Measurements from ENCODE around the gene PRDX6.
"Not testable (repeated sequence)": the region's sequence is repeated elsewhere in the genome, so short reads cannot be mapped to it uniquely, and the experiment has no call there.

The PRDX6 gene

GRCh38 chr1:173448945-173449344 is 28.2 kb upstream of the PRDX6 start:
- no peak for DNase-seq (ENCODE audit: insufficient read length, low spot score)
- TF ChIP-seq, protein P1, sequence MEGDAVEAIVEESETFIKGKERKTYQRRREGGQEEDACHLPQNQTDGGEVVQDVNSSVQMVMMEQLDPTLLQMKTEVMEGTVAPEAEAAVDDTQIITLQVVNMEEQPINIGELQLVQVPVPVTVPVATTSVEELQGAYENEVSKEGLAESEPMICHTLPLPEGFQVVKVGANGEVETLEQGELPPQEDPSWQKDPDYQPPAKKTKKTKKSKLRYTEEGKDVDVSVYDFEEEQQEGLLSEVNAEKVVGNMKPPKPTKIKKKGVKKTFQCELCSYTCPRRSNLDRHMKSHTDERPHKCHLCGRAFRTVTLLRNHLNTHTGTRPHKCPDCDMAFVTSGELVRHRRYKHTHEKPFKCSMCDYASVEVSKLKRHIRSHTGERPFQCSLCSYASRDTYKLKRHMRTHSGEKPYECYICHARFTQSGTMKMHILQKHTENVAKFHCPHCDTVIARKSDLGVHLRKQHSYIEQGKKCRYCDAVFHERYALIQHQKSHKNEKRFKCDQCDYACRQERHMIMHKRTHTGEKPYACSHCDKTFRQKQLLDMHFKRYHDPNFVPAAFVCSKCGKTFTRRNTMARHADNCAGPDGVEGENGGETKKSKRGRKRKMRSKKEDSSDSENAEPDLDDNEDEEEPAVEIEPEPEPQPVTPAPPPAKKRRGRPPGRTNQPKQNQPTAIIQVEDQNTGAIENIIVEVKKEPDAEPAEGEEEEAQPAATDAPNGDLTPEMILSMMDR (IDR thresholded peaks at IDR 0.05; ENCODE audit: insufficient read depth, missing control alignments): no peak
- FAIRE-seq: no peak

- no peak for FAIRE-seq
- TF ChIP-seq, protein P1 (IDR thresholded peaks at IDR 0.05; ENCODE audit: insufficient read depth, missing control alignments): no peak
- no peak for DNase-seq (ENCODE audit: insufficient read length, low spot score)
Measured at GRCh38 chr1:173451981-173452380, 25.2 kb upstream of the PRDX6 start.

DNA sequence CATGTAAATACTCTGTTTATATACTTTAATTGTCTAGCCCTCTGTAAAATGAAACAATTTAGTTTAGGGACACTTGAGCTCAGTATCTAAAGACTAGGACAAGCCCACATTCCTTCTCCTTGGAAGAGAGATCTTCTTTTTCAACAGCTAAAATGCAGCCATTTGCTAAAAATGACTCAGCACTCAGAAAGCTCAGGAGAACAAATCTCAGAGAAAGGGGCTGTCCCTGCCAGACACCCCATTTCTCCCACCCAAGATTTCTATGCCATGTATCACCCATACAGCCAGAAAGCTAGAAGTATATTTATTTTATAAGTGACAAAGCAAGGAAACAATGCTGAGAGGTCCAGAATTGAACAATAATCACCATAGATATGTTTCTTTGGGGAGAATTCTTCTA is 23.2 kb upstream of the PRDX6 start:
- TF ChIP-seq, protein P1 (IDR thresholded peaks at IDR 0.05; ENCODE audit: insufficient read depth, missing control alignments): no peak
- FAIRE-seq: peak; percentile 6
- DNase-seq (ENCODE audit: insufficient read length, low spot score): no peak

DNA sequence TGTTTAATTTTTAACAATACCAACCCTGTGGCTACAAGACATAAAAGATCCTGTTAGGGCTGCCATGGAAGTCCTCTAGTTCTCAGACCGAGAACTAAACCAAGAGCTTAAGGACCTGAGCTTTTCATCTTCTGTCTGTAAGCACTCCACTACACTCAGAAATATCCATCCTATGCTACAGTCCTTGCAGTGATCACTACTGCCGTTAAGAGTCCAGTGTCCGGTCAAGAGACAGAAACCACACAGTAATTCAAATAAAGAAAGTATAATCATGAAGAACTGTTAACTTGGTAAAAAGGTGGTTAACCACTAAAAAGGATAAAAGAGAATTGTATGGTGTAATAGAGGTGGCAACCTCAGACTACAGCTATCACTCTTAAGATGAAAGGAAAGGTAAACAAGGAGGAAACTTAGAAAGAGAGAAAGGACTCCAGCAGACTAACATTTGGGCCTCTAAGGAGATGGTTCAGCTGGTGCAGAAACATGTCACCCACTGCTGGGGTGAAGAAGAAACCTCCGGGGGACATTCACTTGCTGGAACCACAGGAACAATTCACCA is 22.1 kb upstream of the PRDX6 start:
- no peak for DNase-seq (ENCODE audit: insufficient read length, low spot score)
- peak; percentile 55 for FAIRE-seq
- TF ChIP-seq, protein P1 (IDR thresholded peaks at IDR 0.05; ENCODE audit: insufficient read depth, missing control alignments): no peak

GRCh38 chr1:173459885-173460284 is 17.2 kb upstream of the PRDX6 start:
- FAIRE-seq (no peak), DNase-seq (ENCODE audit: insufficient read length, low spot score) (no peak)
- TF ChIP-seq, protein P1 (IDR thresholded peaks at IDR 0.05; ENCODE audit: insufficient read depth, missing control alignments): no peak

DNA sequence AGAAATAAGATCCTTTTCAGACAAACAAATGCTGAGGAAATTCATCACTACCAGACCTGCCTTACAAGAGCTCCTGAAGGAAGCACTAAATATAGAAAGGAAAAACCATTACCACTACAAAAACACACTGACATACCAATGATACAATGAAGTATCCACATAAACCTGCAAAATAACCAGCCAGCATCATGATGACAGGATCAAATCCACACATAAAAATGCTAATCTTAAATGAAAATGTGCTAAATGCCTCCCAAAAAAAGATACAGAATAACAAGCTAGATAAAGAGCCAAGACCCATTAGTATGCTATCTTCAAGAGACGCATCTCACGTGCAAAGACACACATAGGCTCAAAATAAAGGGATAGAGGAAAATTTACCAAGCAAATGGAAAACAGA is 14.5 kb upstream of the PRDX6 start:
- DNase-seq (ENCODE audit: insufficient read length, low spot score); FAIRE-seq: not testable (repeated sequence)

DNA sequence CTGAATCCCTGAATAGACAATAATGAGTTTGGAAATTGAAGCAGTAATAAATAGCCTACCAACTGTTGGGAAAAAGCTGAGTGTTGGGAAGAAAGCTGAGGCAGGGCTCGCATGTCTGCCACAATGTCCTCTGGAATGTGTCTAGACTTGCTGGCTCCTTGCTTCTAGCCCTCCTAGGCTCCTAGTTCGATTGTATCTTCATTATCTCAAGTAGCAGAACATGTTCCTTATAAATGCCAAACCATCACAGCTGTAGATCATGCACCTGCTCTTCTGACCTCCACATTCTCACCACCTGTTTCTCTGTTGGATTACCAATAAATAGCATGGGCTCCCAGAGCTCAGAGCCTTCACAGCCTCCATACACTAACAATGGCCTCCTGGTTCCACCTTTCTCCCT is 12.9 kb upstream of the PRDX6 start:
- not testable (repeated sequence) for FAIRE-seq; DNase-seq (ENCODE audit: insufficient read length, low spot score)

DNA sequence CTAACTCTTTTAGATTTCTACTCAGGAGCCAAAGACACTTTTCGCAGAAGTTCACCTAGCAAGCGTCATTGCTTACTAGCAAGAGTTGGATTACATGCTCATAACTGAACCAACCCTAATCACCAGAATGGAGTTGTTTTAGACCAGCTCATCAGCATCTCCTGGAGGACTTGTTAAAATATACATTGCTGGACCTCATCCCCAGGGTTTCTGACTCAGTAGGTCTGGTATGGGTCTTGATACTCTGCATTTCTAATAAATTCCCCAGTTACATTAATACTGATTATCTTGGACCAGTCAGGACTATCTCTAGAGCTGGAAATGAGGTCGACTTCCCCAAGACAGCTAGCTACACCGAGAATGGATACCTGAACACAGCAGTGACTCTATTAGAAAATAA is 9.7 kb upstream of the PRDX6 start:
- DNase-seq (ENCODE audit: insufficient read length, low spot score) (no peak), FAIRE-seq (no peak)
- TF ChIP-seq, protein P1 (IDR thresholded peaks at IDR 0.05; ENCODE audit: insufficient read depth, missing control alignments): no peak
